VCaP (cell line): ENCODE data around the gene TMC7.

ENCODE experiments used
- H3K27ac ChIP-seq: fragments of 450-650 bp; 2 replicates; pipeline ENCODE4 v1.5.1; 2017
- CTCF ChIP-seq: fragments of 450-650 bp; conservative IDR thresholded peaks from 2 replicates; pipeline ENCODE4 v1.5.1; 2017; ENCODE audit warnings: mild to moderate bottlenecking, moderate library complexity

TMC7 gene

GRCh38 chr16:19098173-19098572 is 114.4 kb downstream of the TMC7 start:
- H3K27ac ChIP-seq, result no peak overlapping the region
- no peak for TF ChIP-seq CTCF

GRCh38 chr16:19102187-19102872 is 118.6 kb downstream of the TMC7 start:
- TF ChIP-seq CTCF, result no peak
- no peak overlapping the region for H3K27ac ChIP-seq

- no peak for TF ChIP-seq CTCF
- H3K27ac ChIP-seq, result no peak overlapping the region
These were observed 120.9 kb downstream of the TMC7 start for GRCh38 chr16:19104607-19105006.

GRCh38 chr16:19105131-19105530 is 121.4 kb downstream of the TMC7 start:
- H3K27ac ChIP-seq, result no peak overlapping the region
- TF ChIP-seq CTCF, result no peak

- TF ChIP-seq CTCF, result no peak
- no peak overlapping the region for H3K27ac ChIP-seq
These were observed 122.3 kb downstream of the TMC7 start for GRCh38 chr16:19105891-19106624.

- H3K27ac ChIP-seq, result no peak overlapping the region
- TF ChIP-seq CTCF, result no peak
These were observed 122.9 kb downstream of the TMC7 start for GRCh38 chr16:19106625-19107020.

- no peak for TF ChIP-seq CTCF
- H3K27ac ChIP-seq, result no peak overlapping the region
These were observed 124.9 kb downstream of the TMC7 start for GRCh38 chr16:19108409-19109287.
